Putamen (tissue), 1 donor: ENCODE measurements around the gene BMP8A.
A peak's percentile ranks its signal among the peaks of the same experiment; 100 is the strongest.
"Not testable (repeated sequence)": the region's sequence is repeated elsewhere in the genome, so short reads cannot be mapped to it uniquely, and the experiment has no call there.

Experiments used
- DNase-seq: peaks from one replicate; pipeline ENCODE4 v3.0.0-alpha.2; 2016; ENCODE audit warnings: low spot score

BMP8A gene, protein sequence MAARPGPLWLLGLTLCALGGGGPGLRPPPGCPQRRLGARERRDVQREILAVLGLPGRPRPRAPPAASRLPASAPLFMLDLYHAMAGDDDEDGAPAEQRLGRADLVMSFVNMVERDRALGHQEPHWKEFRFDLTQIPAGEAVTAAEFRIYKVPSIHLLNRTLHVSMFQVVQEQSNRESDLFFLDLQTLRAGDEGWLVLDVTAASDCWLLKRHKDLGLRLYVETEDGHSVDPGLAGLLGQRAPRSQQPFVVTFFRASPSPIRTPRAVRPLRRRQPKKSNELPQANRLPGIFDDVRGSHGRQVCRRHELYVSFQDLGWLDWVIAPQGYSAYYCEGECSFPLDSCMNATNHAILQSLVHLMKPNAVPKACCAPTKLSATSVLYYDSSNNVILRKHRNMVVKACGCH

DNA sequence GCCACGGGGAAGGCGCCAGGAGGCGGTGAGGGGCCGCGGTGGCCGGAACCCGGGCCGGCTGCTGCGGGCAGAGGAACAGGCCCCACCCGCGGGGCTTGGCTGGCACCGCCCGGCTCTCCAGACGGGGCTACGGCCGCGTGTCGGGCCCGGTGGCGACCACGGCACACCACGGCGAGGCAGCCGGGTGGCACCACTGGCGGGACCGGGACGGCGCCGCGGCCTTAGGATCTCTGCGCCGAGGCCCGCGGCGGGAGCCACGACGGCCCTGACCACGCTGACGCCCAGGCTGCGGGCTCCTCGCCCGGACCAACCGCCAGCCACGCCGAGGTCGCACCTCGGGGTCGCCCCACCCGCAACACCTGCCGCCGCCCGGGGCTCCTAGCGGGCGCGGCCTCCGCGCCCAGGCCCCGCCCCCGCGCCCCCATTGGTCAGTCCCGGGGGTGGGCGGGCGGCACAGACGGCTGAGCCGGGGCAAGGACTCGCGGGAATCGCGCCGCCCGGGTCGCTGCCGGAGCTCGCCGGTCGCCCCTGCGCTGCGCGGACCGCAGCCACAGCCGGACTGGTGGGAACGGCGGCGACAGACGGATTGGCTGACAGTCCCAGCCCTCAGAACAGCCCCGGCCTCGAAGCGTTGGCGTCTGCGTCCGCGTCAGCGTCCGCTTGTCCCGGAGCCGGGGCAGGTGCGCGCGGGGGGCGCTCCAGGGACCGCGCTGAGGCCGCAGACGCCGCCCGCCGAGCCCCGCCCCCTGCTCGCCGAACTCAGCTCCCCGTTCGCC is at the start of gene BMP8A:
BMP8A (plus strand) TSS at position 491 of the 776 bp plus-strand sequence. CDS start 356 bp downstream, outside the sequence.
- DNase-seq, result no peak

DNA sequence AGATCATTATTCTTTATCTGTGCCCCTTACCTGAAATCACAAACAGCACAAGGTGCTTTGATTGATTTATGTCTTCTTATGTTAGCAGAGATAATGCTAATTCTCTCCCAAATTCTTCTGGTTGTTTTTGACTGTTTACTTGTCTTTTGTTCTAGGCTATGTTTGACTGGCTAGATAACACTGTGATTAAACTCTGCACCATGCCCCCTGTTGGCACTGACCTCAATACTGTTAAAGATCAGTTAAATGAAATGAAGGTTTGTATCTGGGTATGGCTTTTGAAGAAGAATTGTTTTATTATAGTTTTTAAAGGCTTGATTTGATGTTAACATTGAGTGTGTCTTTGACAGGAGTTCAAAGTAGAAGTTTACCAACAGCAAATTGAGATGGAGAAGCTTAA is 49.6 kb upstream of the BMP8A start:
- no peak for DNase-seq

DNA sequence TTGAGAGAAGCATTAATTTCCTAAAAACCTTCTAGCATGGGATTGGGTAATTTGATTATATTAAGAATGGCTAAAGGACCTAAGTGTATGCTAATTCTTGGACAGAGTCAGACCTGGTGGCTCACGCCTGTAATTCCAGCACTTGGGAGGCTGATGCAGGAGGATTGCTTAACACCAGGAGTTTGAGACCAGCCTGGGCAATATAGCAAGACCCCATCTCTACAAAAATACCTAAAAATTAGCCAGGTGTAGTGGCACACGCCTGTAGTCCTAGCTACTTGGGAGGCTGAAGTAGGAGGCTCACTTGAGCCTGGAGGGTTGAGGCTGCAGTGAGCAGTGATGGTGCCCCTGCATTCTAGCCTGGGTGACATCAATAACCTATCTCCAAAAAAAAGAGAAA is 45.9 kb upstream of the BMP8A start:
- DNase-seq, result no peak

DNA sequence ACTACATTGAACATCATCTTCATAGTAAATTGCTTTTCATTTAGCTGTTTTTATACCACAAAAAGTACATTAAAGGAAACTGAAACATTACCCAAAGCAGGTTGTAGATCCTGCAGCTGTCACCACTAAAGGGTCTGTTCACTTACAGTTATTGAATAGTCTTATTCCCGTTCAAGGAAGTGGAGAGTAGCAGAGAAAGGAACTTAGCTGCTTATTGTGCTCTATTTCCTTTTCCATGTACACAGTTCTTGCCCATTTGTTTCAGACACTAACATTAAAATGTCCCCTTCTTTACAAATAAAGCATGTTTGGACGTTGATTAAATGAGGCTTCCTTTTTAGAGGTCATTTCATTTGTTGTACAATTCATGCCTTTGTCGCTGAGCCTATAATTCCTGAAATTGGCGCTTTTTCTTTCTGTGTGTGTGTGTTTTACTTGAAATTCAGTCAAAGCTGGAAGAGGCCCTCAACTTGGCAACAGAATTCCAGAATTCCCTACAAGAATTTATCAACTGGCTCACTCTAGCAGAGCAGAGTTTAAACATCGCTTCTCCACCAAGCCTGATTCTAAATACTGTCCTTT is 44.4 kb upstream of the BMP8A start:
- no peak for DNase-seq

DNA sequence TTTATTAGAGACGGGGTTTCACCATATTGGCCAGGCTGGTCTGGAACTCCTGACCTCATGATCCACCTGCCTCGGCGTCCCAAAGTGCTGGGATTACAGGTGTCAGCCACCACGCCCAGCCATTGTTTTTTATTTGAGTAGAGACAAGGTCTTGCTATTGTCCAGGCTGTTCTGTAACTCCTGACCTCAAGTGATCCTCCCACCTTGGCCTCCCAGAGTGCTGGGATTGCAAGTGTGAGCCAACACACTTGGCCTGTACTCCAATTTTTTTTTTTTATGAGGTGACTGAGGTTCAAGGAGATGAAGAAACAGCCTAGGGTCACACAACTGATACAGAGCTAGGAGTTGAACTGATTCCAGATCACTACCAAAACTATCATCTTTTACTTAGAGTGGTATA is 41.4 kb upstream of the BMP8A start:
- DNase-seq, result not testable (repeated sequence)

DNA sequence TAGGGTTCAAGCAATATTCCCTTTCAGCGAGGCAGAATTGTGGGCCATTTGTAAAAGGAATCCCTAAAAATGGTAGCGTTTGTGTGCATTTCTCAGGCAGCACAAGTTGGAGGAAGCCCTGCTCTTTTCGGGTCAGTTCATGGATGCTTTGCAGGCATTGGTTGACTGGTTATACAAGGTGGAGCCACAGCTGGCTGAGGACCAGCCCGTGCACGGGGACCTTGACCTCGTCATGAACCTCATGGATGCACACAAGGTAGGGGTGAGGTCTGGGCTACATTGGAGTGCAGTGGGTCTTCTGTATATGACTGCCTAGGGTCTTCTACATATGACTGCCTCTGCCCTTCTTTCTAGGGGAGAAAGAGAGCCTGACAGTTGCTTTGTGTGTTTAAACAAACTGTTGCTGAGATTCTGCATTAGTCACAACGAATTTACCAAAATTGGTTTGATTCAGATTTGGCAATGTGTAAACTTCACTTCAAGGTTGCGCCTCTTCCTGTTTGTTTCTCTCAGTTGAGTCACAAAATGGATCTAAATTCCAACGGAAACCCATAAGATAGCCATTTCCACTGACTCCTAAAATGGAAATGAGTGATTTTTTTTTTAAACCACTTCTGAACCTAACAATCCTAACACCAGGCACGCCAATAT is 40.4 kb upstream of the BMP8A start:
- DNase-seq, result no peak

DNA sequence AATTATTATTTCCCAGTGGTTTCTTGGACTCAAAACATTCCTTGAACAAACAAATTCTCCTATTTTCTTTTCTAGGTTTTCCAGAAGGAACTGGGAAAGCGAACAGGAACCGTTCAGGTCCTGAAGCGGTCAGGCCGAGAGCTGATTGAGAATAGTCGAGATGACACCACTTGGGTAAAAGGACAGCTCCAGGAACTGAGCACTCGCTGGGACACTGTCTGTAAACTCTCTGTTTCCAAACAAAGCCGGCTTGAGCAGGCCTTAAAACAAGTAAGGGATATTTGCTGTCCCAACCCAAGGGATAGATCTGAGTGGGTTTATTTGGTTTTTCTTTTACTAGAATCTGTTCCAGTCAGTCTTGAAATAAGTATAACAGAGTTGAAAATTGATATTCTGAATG is 39.4 kb upstream of the BMP8A start:
- peak; percentile 19 for DNase-seq

DNA sequence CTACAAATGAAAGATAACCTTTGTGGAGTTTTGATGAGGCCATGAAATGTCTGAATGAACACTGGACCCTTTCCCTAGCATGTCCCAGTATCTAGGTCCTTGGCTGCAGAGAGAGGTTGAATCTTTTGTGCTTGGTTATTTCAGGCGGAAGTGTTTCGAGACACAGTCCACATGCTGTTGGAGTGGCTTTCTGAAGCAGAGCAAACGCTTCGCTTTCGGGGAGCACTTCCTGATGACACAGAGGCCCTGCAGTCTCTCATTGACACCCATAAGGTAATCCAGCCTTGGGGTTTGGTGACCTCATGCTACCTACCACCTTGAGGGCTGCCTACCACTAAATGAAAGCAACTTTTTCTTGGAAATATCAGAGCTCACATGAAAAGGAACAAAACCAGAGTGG is 38.9 kb upstream of the BMP8A start:
- DNase-seq, result no peak

DNA sequence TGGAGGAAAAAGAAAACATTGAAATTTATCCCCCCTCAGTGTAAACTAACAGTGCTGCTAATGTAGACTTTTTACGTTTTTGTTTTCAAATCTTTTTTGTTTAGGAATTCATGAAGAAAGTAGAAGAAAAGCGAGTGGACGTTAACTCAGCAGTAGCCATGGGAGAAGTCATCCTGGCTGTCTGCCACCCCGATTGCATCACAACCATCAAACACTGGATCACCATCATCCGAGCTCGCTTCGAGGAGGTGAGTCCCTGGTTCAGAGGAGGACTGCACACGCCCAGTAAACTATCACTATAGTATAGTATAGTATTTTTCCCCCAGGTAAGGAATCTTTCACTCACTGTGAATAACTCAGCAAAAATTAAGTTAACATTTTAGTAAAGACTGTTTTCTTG is 37.8 kb upstream of the BMP8A start:
- no peak for DNase-seq

DNA sequence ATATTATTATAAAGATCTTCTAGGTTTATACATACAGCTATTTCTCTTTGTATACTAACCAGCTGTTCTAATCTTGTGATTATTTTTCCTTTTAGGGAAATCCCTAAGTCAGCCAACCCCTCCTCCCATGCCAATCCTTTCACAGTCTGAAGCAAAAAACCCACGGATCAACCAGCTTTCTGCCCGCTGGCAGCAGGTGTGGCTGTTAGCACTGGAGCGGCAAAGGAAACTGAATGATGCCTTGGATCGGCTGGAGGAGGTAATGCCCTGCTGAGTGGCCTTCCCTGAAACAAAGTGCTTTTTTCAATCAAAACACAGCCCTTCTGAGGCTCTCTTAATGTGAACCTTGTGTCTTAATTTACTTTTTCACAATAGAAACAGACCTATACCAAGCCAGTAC is 32.4 kb upstream of the BMP8A start:
- peak; percentile 23 for DNase-seq

DNA sequence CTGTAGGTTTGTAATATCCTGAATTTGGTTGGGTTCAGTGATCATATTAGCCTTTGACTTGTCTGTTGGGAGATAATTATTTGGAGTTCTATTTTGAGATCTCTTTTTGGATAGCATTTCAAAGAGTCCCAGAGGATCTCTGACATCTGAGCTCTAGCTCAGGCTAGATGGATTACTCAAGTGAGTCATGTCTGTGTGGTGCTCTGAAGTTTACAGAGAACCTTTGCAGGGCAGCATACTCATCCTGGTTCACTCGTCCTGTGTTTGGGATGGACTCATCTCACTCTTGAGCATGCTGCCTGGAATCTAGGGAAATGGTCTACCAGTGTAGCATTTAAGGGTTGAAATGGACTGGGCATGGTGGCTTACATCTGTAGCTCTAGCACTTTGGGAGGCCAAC is 29.4 kb upstream of the BMP8A start:
- no peak for DNase-seq

DNA sequence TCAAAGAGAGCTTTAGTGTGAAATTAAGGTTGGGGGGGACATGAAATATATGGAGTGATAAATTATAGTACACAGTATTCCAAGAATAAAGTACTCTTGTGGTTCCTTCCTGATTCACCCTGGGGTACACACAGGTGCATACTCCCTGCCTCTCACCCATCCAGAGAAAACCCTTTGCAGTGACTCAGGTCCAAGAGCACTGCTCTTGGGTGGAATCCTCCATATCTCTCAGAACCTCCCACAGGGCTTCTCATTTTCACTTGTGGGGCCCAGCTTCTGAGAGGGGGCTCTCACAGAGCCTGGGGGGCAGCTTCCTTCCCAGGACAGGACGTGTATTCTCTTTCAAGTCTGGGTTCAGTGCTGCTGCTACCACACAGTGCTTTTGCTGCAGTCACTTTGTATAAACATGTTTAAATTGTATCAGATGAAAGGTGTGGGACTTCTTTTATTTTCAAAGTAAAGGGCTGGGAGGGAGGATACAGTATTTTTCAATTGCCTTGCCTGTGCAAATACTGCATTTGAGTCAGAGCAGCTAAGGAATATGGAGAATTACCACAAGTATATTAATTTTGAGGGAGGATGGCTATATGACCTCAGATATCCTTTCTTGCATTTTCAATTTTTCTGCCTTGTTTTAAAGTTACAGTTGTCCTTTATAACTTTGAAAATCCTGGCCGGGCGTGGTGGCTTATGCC is 24.9 kb upstream of the BMP8A start:
- DNase-seq, result no peak

DNA sequence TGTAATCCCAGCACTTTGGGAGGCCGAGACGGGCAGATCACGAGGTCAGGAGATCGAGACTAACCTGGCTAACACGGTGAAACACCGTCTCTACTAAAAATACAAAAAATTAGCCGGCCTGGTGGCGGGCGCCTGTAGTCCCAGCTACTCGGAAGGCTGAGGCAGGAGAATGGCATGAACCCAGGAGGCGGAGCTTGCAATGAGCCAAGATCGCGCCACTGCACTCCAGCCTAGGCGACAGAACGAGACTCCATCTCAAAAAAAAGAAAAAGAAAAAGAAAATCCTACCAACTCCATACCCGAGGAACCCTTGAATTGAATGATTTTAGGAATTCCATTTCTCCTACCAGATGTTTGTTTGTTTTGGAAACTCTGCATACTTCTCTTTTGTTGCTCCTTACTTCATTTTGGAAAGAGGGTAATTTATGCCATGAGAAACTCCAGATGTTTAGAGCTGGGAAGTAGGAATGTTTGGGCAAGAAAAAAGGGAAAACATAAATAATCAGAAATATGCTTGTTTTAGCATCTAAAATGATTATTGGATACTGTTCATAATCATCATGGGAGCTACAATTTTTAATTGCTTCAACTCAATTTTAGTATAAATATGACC is 24.2 kb upstream of the BMP8A start:
- DNase-seq, result not testable (repeated sequence)

DNA sequence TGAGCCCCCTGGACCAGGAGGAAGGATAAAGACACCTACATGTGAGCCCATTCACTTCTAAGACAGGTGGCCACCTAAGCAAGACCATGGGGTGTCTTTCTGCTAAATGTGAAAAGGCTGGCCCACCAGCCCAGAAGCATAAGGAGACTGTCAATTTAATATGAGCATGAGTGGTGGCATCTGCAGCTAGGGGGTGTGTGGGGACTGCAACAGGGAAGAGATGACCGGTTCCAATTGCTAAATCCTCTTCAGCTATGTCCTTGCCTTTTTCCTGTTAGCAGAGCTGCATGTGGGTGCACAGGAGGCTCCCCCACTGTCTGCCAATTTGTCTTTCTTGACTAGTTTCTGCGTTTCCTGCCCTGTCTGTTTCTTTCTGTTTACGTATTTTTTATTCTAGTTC is 22.3 kb upstream of the BMP8A start:
- DNase-seq, result no peak

DNA sequence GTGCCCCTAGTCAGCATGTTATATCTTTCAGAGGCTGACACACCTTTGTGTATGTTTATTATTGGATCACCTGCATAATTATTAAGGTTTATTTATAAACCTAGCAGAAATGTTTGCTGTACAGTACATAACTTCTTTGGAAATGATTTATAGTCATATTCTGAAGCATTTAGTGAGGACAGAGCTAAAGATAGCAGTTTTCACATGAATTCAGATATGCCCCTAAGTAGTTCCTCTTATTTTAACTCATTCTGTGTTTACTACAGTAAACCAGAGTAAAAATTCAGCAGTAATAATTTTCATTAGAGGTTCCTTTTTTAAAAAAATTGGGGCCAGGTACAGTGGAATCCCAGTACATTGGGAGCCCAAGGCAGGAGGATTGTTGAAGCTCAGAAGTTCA is 21.4 kb upstream of the BMP8A start:
- no peak for DNase-seq

DNA sequence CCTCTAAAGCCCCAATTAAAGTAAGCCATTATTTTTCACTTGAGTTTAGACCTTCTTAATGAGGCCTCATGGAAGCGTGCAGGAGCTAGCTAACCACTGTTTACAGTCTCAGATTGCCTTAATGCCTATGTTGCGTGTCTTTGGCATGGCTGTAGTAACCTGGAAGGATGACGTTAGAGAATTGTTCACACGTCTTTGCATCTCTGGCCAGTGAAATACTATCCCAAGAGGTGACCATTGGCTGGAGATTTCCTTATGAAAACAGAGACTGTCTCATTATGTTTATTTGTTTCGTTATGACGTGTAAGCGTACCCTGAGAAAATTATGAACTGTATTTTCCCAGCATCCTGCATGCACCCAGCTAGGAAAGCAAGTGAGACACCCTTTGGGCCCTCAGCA is 18.6 kb upstream of the BMP8A start:
- no peak for DNase-seq

DNA sequence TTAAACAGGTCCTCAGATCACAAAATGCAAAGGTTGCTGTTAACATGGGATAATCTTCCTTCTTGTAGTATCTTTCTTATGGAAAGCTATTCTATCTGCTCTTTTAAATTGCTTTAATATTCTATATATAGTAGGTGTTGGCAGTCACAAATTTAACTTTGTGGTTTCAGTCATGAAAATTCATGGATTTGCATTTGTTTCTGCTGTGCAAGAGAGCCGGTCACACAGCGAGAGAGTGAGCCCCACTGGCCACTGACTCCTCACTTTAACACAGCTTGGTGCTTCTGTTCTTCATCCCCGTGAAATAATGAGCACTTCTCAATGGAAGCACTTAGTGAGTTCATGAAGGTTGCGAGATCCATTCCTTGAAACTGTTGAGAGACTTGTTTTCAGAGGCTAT is 18.1 kb upstream of the BMP8A start:
- no peak for DNase-seq

DNA sequence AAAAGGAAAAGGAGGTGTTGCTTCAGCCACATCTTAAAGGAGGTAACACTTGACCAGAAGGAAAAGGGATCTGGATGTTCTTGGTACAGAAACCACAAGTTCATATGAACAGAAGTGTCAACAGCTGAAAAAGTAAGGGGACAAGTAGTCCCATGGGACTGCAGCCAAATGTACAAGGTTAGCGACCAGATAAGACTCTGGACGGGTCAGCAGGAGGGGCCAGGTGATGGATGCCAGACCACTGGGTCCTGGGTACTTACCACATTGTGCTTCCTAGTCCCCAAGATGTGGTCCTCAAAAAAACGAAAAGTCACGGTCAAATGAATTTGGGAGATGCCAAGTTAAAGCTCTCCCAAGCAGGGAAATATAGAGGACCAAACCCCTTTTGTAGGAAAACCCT is 16.6 kb upstream of the BMP8A start:
- no peak for DNase-seq

DNA sequence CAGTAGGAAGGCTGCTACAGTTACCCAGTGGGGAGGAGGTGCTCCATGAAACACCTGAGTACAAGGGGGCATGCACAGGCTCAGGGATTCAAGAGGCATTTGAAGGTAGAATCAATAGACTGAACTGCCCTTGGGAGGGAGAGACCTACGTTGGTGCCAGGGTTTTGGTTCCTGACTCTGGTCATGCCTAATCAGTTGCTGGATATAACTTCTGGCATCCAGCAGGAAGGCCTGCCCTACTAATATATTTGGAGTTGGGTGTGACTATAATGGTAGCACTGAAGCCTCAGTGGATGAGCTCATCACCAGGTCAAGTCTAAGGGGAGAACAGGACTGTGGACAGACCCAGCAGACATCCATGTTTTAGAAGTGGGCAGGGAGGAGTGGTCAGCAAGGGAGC is 15.9 kb upstream of the BMP8A start:
- not testable (repeated sequence) for DNase-seq

DNA sequence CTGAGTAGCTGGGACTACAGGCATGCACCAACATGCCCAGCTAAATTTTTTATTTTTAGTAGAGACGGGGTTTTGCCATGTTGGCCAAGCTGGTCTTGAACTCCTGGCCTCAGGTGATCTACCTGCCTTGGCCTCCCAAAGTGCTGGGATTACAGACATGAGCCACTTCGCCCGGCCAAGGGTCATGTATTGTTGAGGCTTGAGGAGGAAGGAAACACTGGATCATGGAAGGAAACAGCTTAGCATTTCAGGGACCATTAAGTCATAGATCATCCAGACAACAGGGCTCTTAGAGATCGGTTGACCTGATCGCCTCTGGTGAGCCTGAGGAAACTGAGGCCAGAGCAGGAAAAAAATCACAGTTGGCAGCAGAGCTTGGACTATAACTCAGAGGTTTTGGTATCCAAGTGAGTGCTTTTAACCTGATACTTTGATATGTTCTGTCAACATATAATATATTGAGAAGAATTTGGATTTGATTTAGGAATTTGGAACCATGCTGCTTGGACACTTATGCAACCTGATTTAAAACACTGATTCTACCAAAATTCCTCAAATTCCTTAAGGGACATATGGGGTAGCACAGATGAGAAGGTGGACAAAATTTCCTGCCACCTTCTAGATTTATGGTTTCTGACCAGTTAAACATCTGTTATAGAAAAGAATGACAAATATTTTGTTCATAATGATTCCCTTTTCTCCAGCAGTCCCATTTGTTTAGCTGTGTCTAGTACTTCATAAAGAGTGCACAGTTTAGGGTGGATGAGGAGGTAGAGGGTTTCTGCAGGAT is 13.1 kb upstream of the BMP8A start:
- DNase-seq, result no peak

DNA sequence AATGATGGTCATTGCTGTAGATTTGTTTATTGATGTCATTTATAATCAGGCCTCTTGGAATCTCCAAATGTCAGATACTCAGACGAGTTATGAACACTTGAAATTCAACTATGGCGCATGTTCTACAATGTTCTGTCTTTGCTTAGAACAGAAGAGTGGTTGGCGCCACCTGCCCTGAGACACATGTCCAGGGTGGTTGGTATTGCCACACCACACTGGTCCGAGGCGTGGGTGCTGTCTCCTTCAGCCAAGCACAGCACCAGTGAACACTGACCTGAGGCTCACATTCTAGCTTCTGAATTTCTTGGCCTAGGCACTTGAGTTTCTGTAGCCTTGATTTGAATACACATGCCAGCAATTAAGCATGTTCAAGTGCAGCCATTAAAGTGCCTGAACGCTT is 10.1 kb upstream of the BMP8A start:
- no peak for DNase-seq
